ENCODE results near the gene SMURF2.

Gene SMURF2

GRCh38 chr17:64500862-64501765 is 161.0 kb downstream of the SMURF2 start:
- no peak for DNase-seq

GRCh38 chr17:64500487-64500859 is 161.6 kb downstream of the SMURF2 start:
- DNase-seq = no peak

GRCh38 chr17:64499805-64500486 is 162.2 kb downstream of the SMURF2 start:
- DNase-seq = no peak

GRCh38 chr17:64498308-64499203 is 163.6 kb downstream of the SMURF2 start:
- DNase-seq = no peak

- DNase-seq = no peak
Observed at GRCh38 chr17:64497565-64498035, 164.5 kb downstream of the SMURF2 start.

GRCh38 chr17:64496786-64497564 is 165.1 kb downstream of the SMURF2 start, which contains the start of gene POLG2:
POLG2 (minus strand) TSS chr17:64497054; CDS start chr17:64496968, 86 bp downstream.
- DNase-seq = peak; percentile 96

GRCh38 chr17:64496348-64496785 is 165.7 kb downstream of the SMURF2 start:
- DNase-seq = no peak
